DOHH2 (cell line): ENCODE measurements around the gene CTDP1.

Experiments
- H3F3A ChIP-seq: fragments of 200-600 bp; sonication (generic), shearing (Covaris generic); 2 replicates; pipeline ENCODE4 v1.6.0; 2016; ENCODE audit warnings: antibody characterized with exemption, mild to moderate bottlenecking; ENCODE audit not compliant: control insufficient read depth, insufficient read depth
- H3K27ac ChIP-seq: fragments of 200-600 bp; sonication (generic); 2 replicates; pipeline ENCODE4 v1.5.1; 2014; ENCODE audit warnings: low read depth, mild to moderate bottlenecking, low read length, moderate library complexity
- H3K27me3 ChIP-seq: fragments of 200-600 bp; sonication (generic); 2 replicates; pipeline ENCODE4 v1.6.1; 2014; ENCODE audit warnings: mild to moderate bottlenecking, low read length, mixed read lengths; ENCODE audit not compliant: control insufficient read depth
- H3K36me3 ChIP-seq: fragments of 200-600 bp; sonication (generic); 2 replicates; pipeline ENCODE4 v1.6.1; 2014; ENCODE audit warnings: mild to moderate bottlenecking, low read length, moderate library complexity, mixed read lengths; ENCODE audit not compliant: control insufficient read depth
- H3K4me1 ChIP-seq: fragments of 200-600 bp; sonication (generic); 2 replicates; pipeline ENCODE4 v1.6.1; 2014; ENCODE audit warnings: mild to moderate bottlenecking, low read length, mixed read lengths; ENCODE audit not compliant: control insufficient read depth
- H3K4me2 ChIP-seq: fragments of 200-600 bp; sonication (generic); 2 replicates; pipeline ENCODE4 v1.6.0; 2014; ENCODE audit warnings: mild to moderate bottlenecking, low read length, moderate library complexity
- H3K4me3 ChIP-seq: fragments of 200-600 bp; sonication (generic); 2 replicates; pipeline ENCODE4 v1.5.1; 2014; ENCODE audit warnings: mild to moderate bottlenecking, low read length, mixed read lengths
- H3K79me2 ChIP-seq: fragments of 200-600 bp; sonication (generic); 2 replicates; pipeline ENCODE4 v1.6.1; 2014; ENCODE audit warnings: mild to moderate bottlenecking, low read length, mixed read lengths; ENCODE audit not compliant: control insufficient read depth
- H3K9me2 ChIP-seq: fragments of 200-600 bp; sonication (generic); replicated peaks from 2 replicates; pipeline ENCODE4 v1.6.1; 2014; ENCODE audit warnings: mild to moderate bottlenecking, low read length, mixed read lengths; ENCODE audit not compliant: control insufficient read depth
- H3K9me3 ChIP-seq: fragments of 200-600 bp; sonication (generic); 2 replicates; pipeline ENCODE4 v1.6.1; 2014; ENCODE audit warnings: antibody characterized with exemption, low read length, mixed read lengths; ENCODE audit not compliant: control insufficient read depth, insufficient read depth
- H4K20me1 ChIP-seq: fragments of 200-600 bp; sonication (generic); 2 replicates; pipeline ENCODE4 v1.6.0; 2014; ENCODE audit warnings: low read depth, mild to moderate bottlenecking, antibody characterized with exemption, low read length, moderate library complexity; ENCODE audit not compliant: control insufficient read depth, insufficient read depth
- CTCF ChIP-seq: fragments of 200-600 bp; sonication (generic); IDR thresholded peaks from one replicate; pipeline ENCODE4 v1.5.1; 2014; ENCODE audit warnings: antibody characterized with exemption, mild to moderate bottlenecking, low read depth, low read length; ENCODE audit not compliant: poor library complexity, severe bottlenecking
- EZH2phosphoT487 ChIP-seq: fragments of 200-600 bp; sonication (generic); IDR thresholded peaks from 2 replicates; pipeline ENCODE4 v1.6.1; 2017; ENCODE audit warnings: borderline replicate concordance, mild to moderate bottlenecking, antibody characterized with exemption, low read length, moderate library complexity, mixed read lengths

CTDP1 gene

GRCh38 chr18:79742076-79742475, 62.5 kb downstream of the CTDP1 start:
- no peaks in the 10 kb centered on the region; the same call in 1 of the 2 replicates for H4K20me1 ChIP-seq
- TF ChIP-seq EZH2phosphoT487 (no peak), CTCF (no peak)
- peaks cover 23% of the 10 kb centered on the region; the same call in 1 of the 2 replicates for H3K36me3 ChIP-seq
- H3K9me3 ChIP-seq: no peaks in the 10 kb centered on the region
- H3K27ac ChIP-seq: no peak overlapping the region
- no peaks in the 10 kb centered on the region for H3K4me1 ChIP-seq
- H3K4me3 ChIP-seq: no peak overlapping the region
- H3K9me2 ChIP-seq: no peaks in the 10 kb centered on the region
- no peaks in the 10 kb centered on the region for H3K79me2 ChIP-seq
- H3F3A ChIP-seq: no peaks in the 10 kb centered on the region
- H3K27me3 ChIP-seq: no peaks in the 10 kb centered on the region
- H3K4me2 ChIP-seq: no peak overlapping the region

- Histone ChIP-seq H3K4me3 (no peak overlapping the region), H3K27me3 (no peaks in the 10 kb centered on the region), H3K36me3 (peaks cover 12% of the 10 kb centered on the region; the same call in 1 of the 2 replicates), H3K79me2 (no peaks in the 10 kb centered on the region), H4K20me1 (no peaks in the 10 kb centered on the region), H3K27ac (no peak overlapping the region), H3K4me1 (no peaks in the 10 kb centered on the region), H3K9me3 (no peaks in the 10 kb centered on the region), H3K9me2 (no peaks in the 10 kb centered on the region), H3K4me2 (no peak overlapping the region), H3F3A (no peaks in the 10 kb centered on the region)
- TF ChIP-seq EZH2phosphoT487 (no peak), CTCF (no peak)
Measured at GRCh38 chr18:79744625-79745024, 65.0 kb downstream of the CTDP1 start.

- Histone ChIP-seq H3K9me2 (no peaks in the 10 kb centered on the region), H3K9me3 (no peaks in the 10 kb centered on the region), H3K36me3 (peaks cover 5% of the 10 kb centered on the region; the same call in 1 of the 2 replicates), H3K4me1 (no peaks in the 10 kb centered on the region), H3K4me3 (no peak overlapping the region), H3K27ac (no peak overlapping the region), H3F3A (no peaks in the 10 kb centered on the region), H3K27me3 (no peaks in the 10 kb centered on the region), H3K4me2 (no peak overlapping the region), H3K79me2 (no peaks in the 10 kb centered on the region), H4K20me1 (no peaks in the 10 kb centered on the region)
- no peak for TF ChIP-seq EZH2phosphoT487
- TF ChIP-seq CTCF: no peak
Measured at GRCh38 chr18:79746730-79747129, 67.1 kb downstream of the CTDP1 start.
